ENCODE data around the gene ATCAY.

Gene ATCAY

DNA sequence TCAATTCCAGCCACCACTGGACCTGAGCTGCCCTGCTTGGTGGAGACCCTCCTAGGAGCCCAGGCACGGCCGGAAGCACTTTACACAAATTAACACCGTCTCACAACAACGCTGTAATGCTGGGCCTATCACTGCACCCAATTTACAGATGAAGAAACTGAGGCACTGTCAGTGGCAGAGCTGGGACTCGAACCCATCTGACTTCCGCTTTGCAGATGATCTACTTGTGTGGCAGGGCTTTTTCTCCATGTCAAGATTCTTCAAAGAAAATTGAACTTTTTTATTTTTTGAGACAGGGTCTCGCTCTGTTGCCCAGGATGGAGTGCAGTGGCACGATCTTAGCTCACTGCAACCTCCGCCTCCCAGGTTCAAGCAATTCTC is 45.4 kb upstream of the ATCAY start:
- DNase-seq (ENCODE audit: low read depth) = no peak
- in situ Hi-C loops (cut with HindIII; ENCODE audit: low sequenced_read_pairs) = no loop called here
- no peak for TF ChIP-seq CTCF (IDR thresholded peaks at IDR 0.05; ENCODE audit: low read depth, low read length, missing control alignments)
- H3K4me3 ChIP-seq (ENCODE audit: low read depth, low read length) = no peak overlapping the region

GRCh38 chr19:3836887-3837286 is 43.6 kb upstream of the ATCAY start:
- H3K4me3 ChIP-seq (ENCODE audit: low read depth, low read length) = no peak overlapping the region
- TF ChIP-seq CTCF (IDR thresholded peaks at IDR 0.05; ENCODE audit: low read depth, low read length, missing control alignments) = no peak
- DNase-seq (ENCODE audit: low read depth) = no peak
- in situ Hi-C loops (cut with HindIII; ENCODE audit: low sequenced_read_pairs) = no loop called here

DNA sequence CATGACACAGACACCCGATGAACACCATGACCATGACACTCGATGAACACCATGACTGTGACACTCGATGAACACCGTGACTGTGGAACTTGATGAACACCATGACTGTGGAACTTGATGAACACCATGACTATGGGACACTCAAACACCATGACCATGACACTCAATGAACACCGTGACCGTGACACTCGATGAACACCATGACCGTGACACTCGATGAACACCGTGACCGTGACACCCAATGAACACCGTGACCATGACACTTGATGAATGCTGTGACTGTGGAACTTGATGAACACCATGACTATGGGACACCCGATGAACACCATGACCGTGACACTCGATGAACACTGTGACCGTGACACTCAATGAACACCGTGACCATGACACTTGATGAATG is 43.2 kb upstream of the ATCAY start:
- TF ChIP-seq CTCF (IDR thresholded peaks at IDR 0.05; ENCODE audit: low read depth, low read length, missing control alignments) = no peak
- DNase-seq (ENCODE audit: low read depth) = no peak
- in situ Hi-C loops (cut with HindIII; ENCODE audit: low sequenced_read_pairs) = no loop called here
- H3K4me3 ChIP-seq (ENCODE audit: low read depth, low read length) = no peak overlapping the region

GRCh38 chr19:3837922-3838321 is 42.6 kb upstream of the ATCAY start:
- H3K4me3 ChIP-seq (ENCODE audit: low read depth, low read length) = no peak overlapping the region
- no peak for DNase-seq (ENCODE audit: low read depth)
- TF ChIP-seq CTCF (IDR thresholded peaks at IDR 0.05; ENCODE audit: low read depth, low read length, missing control alignments) = no peak
- in situ Hi-C loops (cut with HindIII; ENCODE audit: low sequenced_read_pairs) = no loop called here

GRCh38 chr19:3838661-3839060 is 41.8 kb upstream of the ATCAY start:
- no peak for TF ChIP-seq CTCF (IDR thresholded peaks at IDR 0.05; ENCODE audit: low read depth, low read length, missing control alignments)
- in situ Hi-C loops (cut with HindIII; ENCODE audit: low sequenced_read_pairs) = no loop called here
- H3K4me3 ChIP-seq (ENCODE audit: low read depth, low read length) = no peak overlapping the region
- no peak for DNase-seq (ENCODE audit: low read depth)

DNA sequence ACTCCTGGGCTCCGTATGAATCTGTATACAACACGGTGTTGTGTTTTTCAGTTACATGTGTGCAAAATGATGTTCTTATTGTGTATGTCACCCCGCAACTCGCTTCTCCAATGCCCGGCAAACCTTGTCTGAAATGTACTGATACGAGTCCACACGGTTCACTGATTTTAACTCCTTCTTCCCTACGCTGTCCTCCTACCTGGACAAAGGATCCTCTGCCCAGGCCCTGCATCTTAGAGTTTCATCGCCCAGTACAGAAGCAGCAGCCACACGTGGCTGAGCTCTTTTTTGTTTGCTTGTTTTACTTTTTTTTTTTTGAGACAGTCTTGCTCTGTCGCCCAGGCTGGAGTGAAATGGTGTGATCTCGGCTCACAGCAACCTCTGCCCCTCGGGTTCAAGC is 40.5 kb upstream of the ATCAY start:
- TF ChIP-seq CTCF (IDR thresholded peaks at IDR 0.05; ENCODE audit: low read depth, low read length, missing control alignments) = no peak
- H3K4me3 ChIP-seq (ENCODE audit: low read depth, low read length) = no peak overlapping the region
- DNase-seq (ENCODE audit: low read depth) = no peak
- in situ Hi-C loops (cut with HindIII; ENCODE audit: low sequenced_read_pairs) = no loop called here

- in situ Hi-C loops (cut with HindIII; ENCODE audit: low sequenced_read_pairs) = no loop called here
- TF ChIP-seq CTCF (IDR thresholded peaks at IDR 0.05; ENCODE audit: low read depth, low read length, missing control alignments) = no peak
- no peak for DNase-seq (ENCODE audit: low read depth)
- H3K4me3 ChIP-seq (ENCODE audit: low read depth, low read length) = no peak overlapping the region
Observed at GRCh38 chr19:3840804-3841203, 39.7 kb upstream of the ATCAY start.

Data from astrocyte of the cerebellum (primary cell).